Liver (tissue), 9 donors: ENCODE data around the gene ATP5MC3. TPM values are rescaled to one million over a fixed set of nuclear protein-coding genes. Genes with fewer than 3 reads are reported as not detected.

Experiments
- DNase-seq: peaks from one replicate; pipeline ENCODE4 v3.0.0-alpha.2; 2017; ENCODE audit warnings: low spot score
- H3K27ac ChIP-seq, 2 donors: one replicate each; pipeline ENCODE4 v1.7.0; 2013; ENCODE audit warnings: inconsistent platforms in 2 of 2, low read length in 2 of 2, control low read depth in 1 of 2, low read depth in 1 of 2, mild to moderate bottlenecking in 1 of 2
- H3K27me3 ChIP-seq, 4 donors: one replicate each; pipeline versions ENCODE4 v1.6.1 to v1.7.0; 2013; ENCODE audit warnings: low read length in 3 of 4, inconsistent platforms in 1 of 4, mild to moderate bottlenecking in 1 of 4, moderate library complexity in 1 of 4; ENCODE audit not compliant: control insufficient read depth in 4 of 4, insufficient read depth in 4 of 4
- H3K36me3 ChIP-seq, 4 donors: one replicate each; pipeline versions ENCODE4 v1.6.1 to v1.7.0; 2013; ENCODE audit warnings: low read length in 3 of 4, mild to moderate bottlenecking in 3 of 4, low read depth in 1 of 4, moderate library complexity in 1 of 4; ENCODE audit not compliant: control insufficient read depth in 4 of 4, insufficient read depth in 3 of 4
- H3K4me1 ChIP-seq, 4 donors: one replicate each; pipeline versions ENCODE4 v1.6.1 to v1.7.0; 2013; ENCODE audit warnings: low read length in 3 of 4, mild to moderate bottlenecking in 3 of 4, moderate library complexity in 1 of 4; ENCODE audit not compliant: control insufficient read depth in 4 of 4, insufficient read depth in 4 of 4
- H3K4me3 ChIP-seq, 3 donors: one replicate each; pipeline versions ENCODE4 v1.6.1 to v1.7.0; 2013; ENCODE audit warnings: low read length in 3 of 3, control low read depth in 1 of 3, low read depth in 1 of 3, mild to moderate bottlenecking in 1 of 3
- H3K9ac ChIP-seq, 2 donors: one replicate each; pipeline ENCODE4 v1.7.0; 2013; ENCODE audit warnings: low read length in 2 of 2, mild to moderate bottlenecking in 2 of 2, moderate library complexity in 2 of 2, control low read depth in 1 of 2, low read depth in 1 of 2
- H3K9me3 ChIP-seq, 4 donors: one replicate each; pipeline versions ENCODE4 v1.6.1 to v1.7.0; 2013; ENCODE audit warnings: low read length in 3 of 4; ENCODE audit not compliant: control insufficient read depth in 4 of 4
- ATF3 ChIP-seq: IDR thresholded peaks from 2 replicates; pipeline ENCODE4 v1.6.1; 2016; ENCODE audit warnings: antibody characterized with exemption
- CTCF ChIP-seq: fragments of 150-350 bp; IDR thresholded peaks from 2 replicates; pipeline ENCODE4 v1.5.1; 2017; ENCODE audit warnings: improper control_type of control experiment, low read depth, low read length; ENCODE audit not compliant: missing input control
- EGR1 ChIP-seq, 2 donors: IDR thresholded peaks; 2 replicates each; pipeline ENCODE4 v1.6.1; 2016 to 2018; ENCODE audit warnings: antibody characterized with exemption in 2 of 2, low read depth in 2 of 2
- FOXA1 ChIP-seq: IDR thresholded peaks from 2 replicates; pipeline ENCODE4 v1.6.1; 2016; ENCODE audit warnings: antibody characterized with exemption
- FOXA2 ChIP-seq: IDR thresholded peaks from 2 replicates; pipeline ENCODE4 v1.6.1; 2016; ENCODE audit warnings: antibody characterized with exemption
- GABPA ChIP-seq, 2 donors: IDR thresholded peaks in 1 of 2; conservative IDR thresholded peaks in 1 of 2; 2 replicates each; pipeline ENCODE4 v1.6.1; 2016; ENCODE audit warnings: antibody characterized with exemption in 2 of 2, mild to moderate bottlenecking in 1 of 2, moderate library complexity in 1 of 2
- HNF4A ChIP-seq, 2 donors: conservative IDR thresholded peaks; 2 replicates each; pipeline ENCODE4 v1.6.1; 2016; ENCODE audit warnings: antibody characterized with exemption in 2 of 2, mild to moderate bottlenecking in 2 of 2
- HNF4G ChIP-seq: IDR thresholded peaks from 2 replicates; pipeline ENCODE4 v1.6.1; 2016; ENCODE audit warnings: antibody characterized with exemption
- JUND ChIP-seq, 2 donors: IDR thresholded peaks; 2 replicates each; pipeline ENCODE4 v1.6.1; 2016; ENCODE audit warnings: antibody characterized with exemption in 2 of 2
- NR2F2 ChIP-seq: IDR thresholded peaks from 2 replicates; pipeline ENCODE4 v1.6.1; 2016; ENCODE audit warnings: antibody characterized with exemption
- RAD21 ChIP-seq, 2 donors: IDR thresholded peaks; 2 replicates each; pipeline ENCODE4 v1.6.1; 2016; ENCODE audit warnings: antibody characterized with exemption in 2 of 2, mild to moderate bottlenecking in 2 of 2
- RXRA ChIP-seq, 2 donors: IDR thresholded peaks; 2 replicates each; pipeline ENCODE4 v1.6.1; 2017 to 2018; ENCODE audit warnings: antibody characterized with exemption in 2 of 2, mild to moderate bottlenecking in 1 of 2
- SP1 ChIP-seq: IDR thresholded peaks from 2 replicates; pipeline ENCODE4 v1.6.1; 2018; ENCODE audit warnings: antibody characterized with exemption, mild to moderate bottlenecking
- TAF1 ChIP-seq: conservative IDR thresholded peaks from 2 replicates; pipeline ENCODE4 v1.6.1; 2016; ENCODE audit warnings: antibody characterized with exemption, mild to moderate bottlenecking
- YY1 ChIP-seq: IDR thresholded peaks from 2 replicates; pipeline ENCODE4 v1.6.1; 2016; ENCODE audit warnings: antibody characterized with exemption, mild to moderate bottlenecking
- ZBTB33 ChIP-seq: IDR thresholded peaks from 2 replicates; pipeline ENCODE4 v1.6.1; 2016; ENCODE audit warnings: antibody characterized with exemption
- WGBS: extraction: QIAGEN DNeasy Blood & Tissue Kit; methylation state at CpG from one replicate; pipeline ENCODE4 v1.1.7; 2013; 5-methylcytosine and 5-hydroxymethylcytosine counted together
- polyA plus RNA-seq, 2 donors: library from polyadenylated mRNA; stranded (reverse) in 1 of 2; unstranded in 1 of 2; fragments of 200-250 nt in 1 of 2; fragments of >200 nt in 1 of 2; fragmentation: Nextera tagmentation in 1 of 2; extraction: Ambion mirVana in 1 of 2; gene quantifications; one replicate each; pipeline versions ENCODE4 v1.2.1 to v1.2.3, GENCODE V29; 2013 to 2015
- total RNA-seq, 2 donors: library from RNA; depleted of rRNA; stranded (reverse); fragments of >200 nt; gene quantifications; one replicate each; pipeline ENCODE4 v1.2.3, GENCODE V29; 2014
- TF ChIP-seq, protein P1 (sequence below): IDR thresholded peaks from 2 replicates; pipeline ENCODE4 v1.6.1; 2016; ENCODE audit warnings: antibody characterized with exemption, mild to moderate bottlenecking
- TF ChIP-seq, protein P2 (sequence below): IDR thresholded peaks from 2 replicates; pipeline ENCODE4 v1.6.1; 2016; ENCODE audit warnings: antibody characterized with exemption
- donor health status: healthy.
- donor health status: healthy.
- donor health status: healthy.
- donor health status: healthy.
- donor health status: healthy.

The ATP5MC3 gene
- total and polyA plus RNA-seq, 4 donors = 95.2 to 403 (median 227) TPM

GRCh38 chr2:175228179-175228578 lies 46.7 kb upstream of the ATP5MC3 start:
- TF ChIP-seq HNF4G (no peak), TAF1 (no peak), RXRA (IDR thresholded peaks at IDR 0.05) (no peak), SP1 (no peak), EGR1 (IDR thresholded peaks at IDR 0.05; ENCODE audit: low read depth in 2 of 2) (no peak), ATF3 (no peak), RAD21 (IDR thresholded peaks at IDR 0.05) (no peak), JUND (IDR thresholded peaks at IDR 0.05) (no peak), FOXA1 (no peak), HNF4A (conservative IDR thresholded peaks at IDR 0.05) (no peak), FOXA2 (no peak), CTCF (no peak), ZBTB33 (no peak), GABPA (IDR thresholded peaks at IDR 0.05 in 1 of 2, conservative IDR thresholded peaks at IDR 0.05 in 1 of 2) (no peak), NR2F2 (no peak)
- TF ChIP-seq, protein P1, sequence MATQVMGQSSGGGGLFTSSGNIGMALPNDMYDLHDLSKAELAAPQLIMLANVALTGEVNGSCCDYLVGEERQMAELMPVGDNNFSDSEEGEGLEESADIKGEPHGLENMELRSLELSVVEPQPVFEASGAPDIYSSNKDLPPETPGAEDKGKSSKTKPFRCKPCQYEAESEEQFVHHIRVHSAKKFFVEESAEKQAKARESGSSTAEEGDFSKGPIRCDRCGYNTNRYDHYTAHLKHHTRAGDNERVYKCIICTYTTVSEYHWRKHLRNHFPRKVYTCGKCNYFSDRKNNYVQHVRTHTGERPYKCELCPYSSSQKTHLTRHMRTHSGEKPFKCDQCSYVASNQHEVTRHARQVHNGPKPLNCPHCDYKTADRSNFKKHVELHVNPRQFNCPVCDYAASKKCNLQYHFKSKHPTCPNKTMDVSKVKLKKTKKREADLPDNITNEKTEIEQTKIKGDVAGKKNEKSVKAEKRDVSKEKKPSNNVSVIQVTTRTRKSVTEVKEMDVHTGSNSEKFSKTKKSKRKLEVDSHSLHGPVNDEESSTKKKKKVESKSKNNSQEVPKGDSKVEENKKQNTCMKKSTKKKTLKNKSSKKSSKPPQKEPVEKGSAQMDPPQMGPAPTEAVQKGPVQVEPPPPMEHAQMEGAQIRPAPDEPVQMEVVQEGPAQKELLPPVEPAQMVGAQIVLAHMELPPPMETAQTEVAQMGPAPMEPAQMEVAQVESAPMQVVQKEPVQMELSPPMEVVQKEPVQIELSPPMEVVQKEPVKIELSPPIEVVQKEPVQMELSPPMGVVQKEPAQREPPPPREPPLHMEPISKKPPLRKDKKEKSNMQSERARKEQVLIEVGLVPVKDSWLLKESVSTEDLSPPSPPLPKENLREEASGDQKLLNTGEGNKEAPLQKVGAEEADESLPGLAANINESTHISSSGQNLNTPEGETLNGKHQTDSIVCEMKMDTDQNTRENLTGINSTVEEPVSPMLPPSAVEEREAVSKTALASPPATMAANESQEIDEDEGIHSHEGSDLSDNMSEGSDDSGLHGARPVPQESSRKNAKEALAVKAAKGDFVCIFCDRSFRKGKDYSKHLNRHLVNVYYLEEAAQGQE = no peak
- no peaks in the 10 kb centered on the region for H3K36me3 ChIP-seq

DNA sequence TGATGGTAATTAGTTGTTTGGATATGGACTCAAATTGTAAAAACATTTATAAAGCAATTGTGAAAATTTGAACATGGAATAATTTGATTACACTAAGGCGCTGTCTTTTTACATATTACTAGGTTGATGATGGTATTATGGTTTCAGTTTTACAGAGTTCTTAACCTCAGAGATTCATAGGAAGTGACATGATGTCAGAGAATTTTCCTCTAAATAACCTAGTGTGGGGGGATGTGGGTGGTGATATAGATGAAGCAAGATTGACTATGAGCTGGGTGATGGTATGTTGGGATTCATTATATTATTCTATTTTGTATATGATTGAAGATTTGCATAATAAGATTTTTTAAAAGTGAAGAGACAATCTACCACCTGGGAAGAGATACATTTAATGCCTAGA lies 45.9 kb upstream of the ATP5MC3 start:
- no peaks in the 10 kb centered on the region for H3K27me3 ChIP-seq
- H3K4me3 ChIP-seq = no peak overlapping the region
- WGBS = 90% methylated on average over 1 of the region's 1 CpG
- no peak overlapping the region for H3K9ac ChIP-seq
- H3K4me1 ChIP-seq = no peaks in the 10 kb centered on the region
- DNase-seq = no peak
- no peaks in the 10 kb centered on the region for H3K36me3 ChIP-seq
- no peak overlapping the region for H3K27ac ChIP-seq
- H3K9me3 ChIP-seq = no peaks in the 10 kb centered on the region
- TF ChIP-seq HNF4A (conservative IDR thresholded peaks at IDR 0.05) = no peak
- TF ChIP-seq, protein P1 = no peak
- TF ChIP-seq RAD21 (IDR thresholded peaks at IDR 0.05) = no peak
- TF ChIP-seq FOXA2 = no peak
- TF ChIP-seq RXRA (IDR thresholded peaks at IDR 0.05) = no peak
- no peak for TF ChIP-seq JUND (IDR thresholded peaks at IDR 0.05)
- no peak for TF ChIP-seq FOXA1
- no peak for TF ChIP-seq HNF4G
- TF ChIP-seq ATF3 = no peak
- no peak for TF ChIP-seq SP1
- TF ChIP-seq NR2F2 = no peak
- TF ChIP-seq, protein P2, sequence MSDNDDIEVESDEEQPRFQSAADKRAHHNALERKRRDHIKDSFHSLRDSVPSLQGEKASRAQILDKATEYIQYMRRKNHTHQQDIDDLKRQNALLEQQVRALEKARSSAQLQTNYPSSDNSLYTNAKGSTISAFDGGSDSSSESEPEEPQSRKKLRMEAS = no peak
- no peak for TF ChIP-seq YY1
- no peak for TF ChIP-seq EGR1 (IDR thresholded peaks at IDR 0.05; ENCODE audit: low read depth in 2 of 2)

More at GRCh38 chr2:175228179-175228578, 46.7 kb upstream of the ATP5MC3 start:
- Histone ChIP-seq H3K9ac (no peak overlapping the region), H3K4me3 (no peak overlapping the region), H3K27me3 (no peaks in the 10 kb centered on the region), H3K9me3 (no peaks in the 10 kb centered on the region), H3K27ac (no peak overlapping the region), H3K4me1 (no peaks in the 10 kb centered on the region)
- no peak for DNase-seq
